Glutamatergic neuron (in vitro differentiated cells): ENCODE data around the gene PGAP2. TPM values are rescaled to one million over a fixed set of nuclear protein-coding genes. Genes with fewer than 3 reads are reported as not detected.

ENCODE experiments used
- DNase-seq: peaks from one replicate; pipeline ENCODE4 v3.0.0; 2022
- H3K27ac Mint-ChIP-seq: one replicate; pipeline ENCODE4 v1.8.0; 2020; ENCODE audit warnings: mild to moderate bottlenecking, mixed read lengths, inconsistent platforms; ENCODE audit not compliant: unreplicated experiment
- H3K27me3 Mint-ChIP-seq: one replicate; pipeline ENCODE4 v1.8.0; 2020; ENCODE audit warnings: mild to moderate bottlenecking, moderate library complexity, mixed read lengths, inconsistent platforms; ENCODE audit not compliant: unreplicated experiment
- H3K36me3 Mint-ChIP-seq: one replicate; pipeline ENCODE4 v1.8.0; 2020; ENCODE audit warnings: mild to moderate bottlenecking, mixed read lengths, inconsistent platforms; ENCODE audit not compliant: unreplicated experiment
- H3K4me1 Mint-ChIP-seq: one replicate; pipeline ENCODE4 v1.8.0; 2020; ENCODE audit warnings: mild to moderate bottlenecking, low read depth, mixed read lengths, inconsistent platforms; ENCODE audit not compliant: unreplicated experiment
- H3K4me3 Mint-ChIP-seq: one replicate; pipeline ENCODE4 v1.8.0; 2020; ENCODE audit warnings: mild to moderate bottlenecking, mixed read lengths, inconsistent platforms; ENCODE audit not compliant: unreplicated experiment
- H3K9me3 Mint-ChIP-seq: one replicate; pipeline ENCODE4 v1.8.0; 2020; ENCODE audit warnings: mild to moderate bottlenecking, moderate library complexity, mixed read lengths, inconsistent platforms; ENCODE audit not compliant: unreplicated experiment
- total RNA-seq: library from RNA; stranded (reverse); fragmentation: NEBNext Ultra II Directional; extraction: Animal tissue kit (Norgen Biotek cat#: 25700); gene quantifications from one replicate; pipeline ENCODE4 v1.2.1, GENCODE V29; 2021; ENCODE audit not compliant: unreplicated experiment
- TF ChIP-seq, protein P1 (sequence below): fragments of 200-600 bp; sonication (generic); IDR thresholded peaks from one replicate; pipeline ENCODE4 v1.5.0; 2021; ENCODE audit not compliant: partially characterized antibody, unreplicated experiment

PGAP2 gene
- total RNA-seq, 1 donor from 2014 or later = 20.0 TPM

DNA sequence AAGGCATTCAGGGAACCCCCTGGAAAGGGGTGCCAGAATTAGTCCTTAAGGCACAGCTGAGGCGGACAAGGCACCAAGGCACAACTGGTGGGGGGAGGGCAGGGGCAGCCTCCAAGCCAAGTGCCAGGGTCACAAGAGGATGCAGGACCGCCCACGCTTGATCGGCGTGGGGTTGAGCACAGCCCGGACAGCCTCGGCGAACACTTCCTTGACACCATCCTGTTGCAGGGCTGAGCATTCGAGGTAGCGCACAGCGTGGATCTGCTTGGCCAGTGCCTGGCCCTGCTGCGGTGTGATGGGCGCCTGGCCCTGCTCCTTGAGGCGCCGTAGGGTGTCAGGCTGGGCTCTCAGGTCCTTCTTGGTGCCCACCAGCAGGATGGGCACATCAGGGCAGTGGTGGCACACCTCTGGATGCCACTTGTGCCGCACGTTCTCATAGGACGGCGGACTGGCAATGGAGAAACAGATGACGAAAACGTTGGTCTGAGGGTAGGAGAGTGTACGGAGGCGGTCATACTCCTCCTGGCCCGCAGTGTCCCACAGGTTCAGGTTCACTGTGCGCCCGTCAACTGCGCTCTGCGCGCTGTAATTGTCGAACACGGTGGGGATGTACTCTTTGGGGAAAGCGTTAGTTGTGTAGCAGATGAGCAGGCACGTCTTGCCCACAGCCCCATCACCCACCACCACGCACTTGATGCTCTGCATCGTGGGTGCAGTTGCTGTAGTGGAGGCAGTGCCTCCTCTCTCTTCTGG lies 19.2 kb downstream of the PGAP2 start:
- H3K4me3 Mint-ChIP-seq = no peak overlapping the region
- no peaks in the 10 kb centered on the region for H3K4me1 Mint-ChIP-seq
- H3K27me3 Mint-ChIP-seq = peaks cover 6% of the 10 kb centered on the region
- TF ChIP-seq, protein P1, sequence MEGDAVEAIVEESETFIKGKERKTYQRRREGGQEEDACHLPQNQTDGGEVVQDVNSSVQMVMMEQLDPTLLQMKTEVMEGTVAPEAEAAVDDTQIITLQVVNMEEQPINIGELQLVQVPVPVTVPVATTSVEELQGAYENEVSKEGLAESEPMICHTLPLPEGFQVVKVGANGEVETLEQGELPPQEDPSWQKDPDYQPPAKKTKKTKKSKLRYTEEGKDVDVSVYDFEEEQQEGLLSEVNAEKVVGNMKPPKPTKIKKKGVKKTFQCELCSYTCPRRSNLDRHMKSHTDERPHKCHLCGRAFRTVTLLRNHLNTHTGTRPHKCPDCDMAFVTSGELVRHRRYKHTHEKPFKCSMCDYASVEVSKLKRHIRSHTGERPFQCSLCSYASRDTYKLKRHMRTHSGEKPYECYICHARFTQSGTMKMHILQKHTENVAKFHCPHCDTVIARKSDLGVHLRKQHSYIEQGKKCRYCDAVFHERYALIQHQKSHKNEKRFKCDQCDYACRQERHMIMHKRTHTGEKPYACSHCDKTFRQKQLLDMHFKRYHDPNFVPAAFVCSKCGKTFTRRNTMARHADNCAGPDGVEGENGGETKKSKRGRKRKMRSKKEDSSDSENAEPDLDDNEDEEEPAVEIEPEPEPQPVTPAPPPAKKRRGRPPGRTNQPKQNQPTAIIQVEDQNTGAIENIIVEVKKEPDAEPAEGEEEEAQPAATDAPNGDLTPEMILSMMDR = no peak
- H3K27ac Mint-ChIP-seq = no peak overlapping the region
- no peaks in the 10 kb centered on the region for H3K36me3 Mint-ChIP-seq
- peaks cover 2% of the 10 kb centered on the region for H3K9me3 Mint-ChIP-seq
- DNase-seq = no peak

DNA sequence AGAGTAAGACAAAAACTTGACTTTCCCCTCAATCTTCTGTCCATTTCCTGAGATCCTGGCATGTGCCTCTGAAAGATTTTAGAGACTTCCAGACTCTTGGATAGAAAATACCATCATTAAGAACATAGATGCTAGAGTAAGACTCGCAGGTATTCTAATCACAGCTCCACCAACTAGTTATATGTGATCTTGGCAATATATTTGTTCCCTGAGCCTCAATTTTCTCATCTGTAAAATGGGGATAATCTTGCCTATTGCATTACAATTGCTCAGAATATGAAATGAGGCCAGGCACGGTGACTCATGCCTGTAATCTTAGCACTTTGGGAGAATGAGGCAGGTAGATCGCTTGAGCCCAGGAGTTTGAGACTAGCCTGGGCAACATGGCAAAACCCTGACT lies 21.7 kb downstream of the PGAP2 start:
- Mint-ChIP-seq H3K9me3 (peaks cover 2% of the 10 kb centered on the region), H3K36me3 (no peaks in the 10 kb centered on the region), H3K4me1 (no peaks in the 10 kb centered on the region), H3K27me3 (peaks cover 2% of the 10 kb centered on the region), H3K4me3 (no peak overlapping the region), H3K27ac (no peak overlapping the region)
- TF ChIP-seq, protein P1 = no peak
- no peak for DNase-seq

- Mint-ChIP-seq H3K27ac (no peak overlapping the region), H3K36me3 (no peaks in the 10 kb centered on the region), H3K27me3 (peaks cover 2% of the 10 kb centered on the region), H3K4me3 (no peak overlapping the region), H3K9me3 (peaks cover 2% of the 10 kb centered on the region), H3K4me1 (no peaks in the 10 kb centered on the region)
- no peak for DNase-seq
- TF ChIP-seq, protein P1 = no peak
These were observed 22.4 kb downstream of the PGAP2 start for GRCh38 chr11:3830730-3831129.

DNA sequence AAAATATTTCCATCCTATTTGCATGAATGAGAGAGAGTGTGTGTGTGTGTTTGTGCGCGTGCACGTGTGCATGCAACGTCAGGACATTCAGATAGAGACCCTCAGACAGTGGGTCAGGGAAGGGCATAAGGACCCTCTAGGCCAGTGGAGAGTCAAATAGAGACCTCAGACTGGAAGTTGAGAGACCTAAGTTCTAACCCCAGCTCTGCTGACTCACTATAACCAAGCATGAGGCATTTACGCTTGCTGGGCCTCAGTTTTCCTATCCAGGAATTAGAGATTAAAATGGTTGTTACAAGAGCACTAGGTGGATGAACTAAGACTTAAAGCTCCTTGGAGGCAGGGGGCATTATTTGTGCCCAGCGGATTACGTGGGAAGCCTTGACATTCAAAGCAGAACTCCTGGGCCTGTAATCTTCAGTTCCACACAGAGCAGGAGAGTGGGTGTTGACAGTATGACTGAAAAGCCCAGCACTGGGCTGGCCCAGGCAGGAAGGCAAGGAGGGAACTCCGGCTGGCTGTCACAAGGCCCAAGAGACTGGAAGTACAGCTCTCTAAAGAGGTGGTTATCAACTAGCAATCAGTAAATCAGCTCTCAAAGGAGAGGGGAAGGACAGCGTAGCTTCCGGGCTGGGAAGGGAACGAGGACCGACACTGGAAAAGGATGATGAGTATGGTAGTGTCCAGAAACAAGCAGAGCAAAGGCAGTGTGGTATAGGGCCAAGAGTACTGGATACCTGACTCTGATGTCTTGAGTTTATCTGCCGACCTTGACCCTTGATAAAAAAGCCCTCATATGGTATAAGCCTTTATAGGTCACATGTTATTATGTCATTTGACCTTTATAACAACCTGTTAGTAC lies 23.2 kb downstream of the PGAP2 start:
- H3K4me1 Mint-ChIP-seq = no peaks in the 10 kb centered on the region
- DNase-seq = no peak
- TF ChIP-seq, protein P1 = no peak
- H3K4me3 Mint-ChIP-seq = no peak overlapping the region
- H3K27ac Mint-ChIP-seq = no peak overlapping the region
- peaks cover 2% of the 10 kb centered on the region for H3K9me3 Mint-ChIP-seq
- H3K36me3 Mint-ChIP-seq = no peaks in the 10 kb centered on the region
- H3K27me3 Mint-ChIP-seq = peaks cover 2% of the 10 kb centered on the region

DNA sequence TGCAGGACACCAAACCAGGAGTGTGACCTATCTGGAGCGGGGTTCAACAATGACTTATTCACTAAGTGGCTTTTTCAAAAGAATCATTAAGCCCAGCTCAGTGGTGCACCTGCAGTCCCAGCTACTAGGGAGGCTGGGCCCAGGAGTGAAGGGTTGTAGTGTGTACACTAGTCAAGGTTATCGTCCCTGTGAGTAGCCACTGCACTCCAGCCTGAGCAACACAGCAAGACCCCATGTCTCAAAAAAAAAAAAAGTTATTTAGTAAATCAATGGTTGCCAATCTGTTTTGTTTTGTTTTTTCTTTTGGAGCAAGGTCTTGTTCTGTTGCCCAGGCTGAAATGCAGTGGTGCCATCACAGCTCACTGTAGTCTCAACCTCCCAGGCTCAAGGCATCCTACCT lies 24.5 kb downstream of the PGAP2 start:
- Mint-ChIP-seq H3K4me3 (no peak overlapping the region), H3K4me1 (no peaks in the 10 kb centered on the region), H3K27ac (no peak overlapping the region), H3K36me3 (no peaks in the 10 kb centered on the region), H3K9me3 (peaks cover 2% of the 10 kb centered on the region), H3K27me3 (peaks cover 4% of the 10 kb centered on the region)
- TF ChIP-seq, protein P1 = no peak
- DNase-seq = no peak
